ENCODE measurements around the gene PPP2R3A. TPM values are rescaled to one million over a fixed set of nuclear protein-coding genes. Genes with fewer than 3 reads are reported as not detected.
A peak's percentile ranks its signal among the peaks of the same experiment; 100 is the strongest.

Gene PPP2R3A, protein sequence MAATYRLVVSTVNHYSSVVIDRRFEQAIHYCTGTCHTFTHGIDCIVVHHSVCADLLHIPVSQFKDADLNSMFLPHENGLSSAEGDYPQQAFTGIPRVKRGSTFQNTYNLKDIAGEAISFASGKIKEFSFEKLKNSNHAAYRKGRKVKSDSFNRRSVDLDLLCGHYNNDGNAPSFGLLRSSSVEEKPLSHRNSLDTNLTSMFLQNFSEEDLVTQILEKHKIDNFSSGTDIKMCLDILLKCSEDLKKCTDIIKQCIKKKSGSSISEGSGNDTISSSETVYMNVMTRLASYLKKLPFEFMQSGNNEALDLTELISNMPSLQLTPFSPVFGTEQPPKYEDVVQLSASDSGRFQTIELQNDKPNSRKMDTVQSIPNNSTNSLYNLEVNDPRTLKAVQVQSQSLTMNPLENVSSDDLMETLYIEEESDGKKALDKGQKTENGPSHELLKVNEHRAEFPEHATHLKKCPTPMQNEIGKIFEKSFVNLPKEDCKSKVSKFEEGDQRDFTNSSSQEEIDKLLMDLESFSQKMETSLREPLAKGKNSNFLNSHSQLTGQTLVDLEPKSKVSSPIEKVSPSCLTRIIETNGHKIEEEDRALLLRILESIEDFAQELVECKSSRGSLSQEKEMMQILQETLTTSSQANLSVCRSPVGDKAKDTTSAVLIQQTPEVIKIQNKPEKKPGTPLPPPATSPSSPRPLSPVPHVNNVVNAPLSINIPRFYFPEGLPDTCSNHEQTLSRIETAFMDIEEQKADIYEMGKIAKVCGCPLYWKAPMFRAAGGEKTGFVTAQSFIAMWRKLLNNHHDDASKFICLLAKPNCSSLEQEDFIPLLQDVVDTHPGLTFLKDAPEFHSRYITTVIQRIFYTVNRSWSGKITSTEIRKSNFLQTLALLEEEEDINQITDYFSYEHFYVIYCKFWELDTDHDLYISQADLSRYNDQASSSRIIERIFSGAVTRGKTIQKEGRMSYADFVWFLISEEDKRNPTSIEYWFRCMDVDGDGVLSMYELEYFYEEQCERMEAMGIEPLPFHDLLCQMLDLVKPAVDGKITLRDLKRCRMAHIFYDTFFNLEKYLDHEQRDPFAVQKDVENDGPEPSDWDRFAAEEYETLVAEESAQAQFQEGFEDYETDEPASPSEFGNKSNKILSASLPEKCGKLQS (N-terminal part only)
- polyA plus RNA-seq = 1 to 10 TPM; 1.0 to 8.6 (median 3.4) TPM
- long read RNA-seq, donor 1 = 0 reads
- long read RNA-seq, donor 2, full-length matches to known transcripts = 1 of 1 reads
- long read RNA-seq, donor 2, partial matches to known transcripts = 0 of 1 reads
- long read RNA-seq, donor 2, other reads (novel, unspliced or antisense) = 0 of 1 reads
- long read RNA-seq, donor 3 = 0 reads
- long read RNA-seq, donor 4 = 0 reads
- long read RNA-seq, donor 5 = 0 reads
- long read RNA-seq, donor 6, full-length matches to known transcripts = 1 of 1 reads
- long read RNA-seq, donor 6, partial matches to known transcripts = 0 of 1 reads
- long read RNA-seq, donor 6, other reads (novel, unspliced or antisense) = 0 of 1 reads
- long read RNA-seq, donor 7 = 0 reads
- long read RNA-seq, donor 8 = 0 reads
- long read RNA-seq, donor 9 = 0 reads
- long read RNA-seq, donor 10, full-length matches to known transcripts = 3 of 3 reads
- long read RNA-seq, donor 10, partial matches to known transcripts = 0 of 3 reads
- long read RNA-seq, donor 10, other reads (novel, unspliced or antisense) = 0 of 3 reads

DNA sequence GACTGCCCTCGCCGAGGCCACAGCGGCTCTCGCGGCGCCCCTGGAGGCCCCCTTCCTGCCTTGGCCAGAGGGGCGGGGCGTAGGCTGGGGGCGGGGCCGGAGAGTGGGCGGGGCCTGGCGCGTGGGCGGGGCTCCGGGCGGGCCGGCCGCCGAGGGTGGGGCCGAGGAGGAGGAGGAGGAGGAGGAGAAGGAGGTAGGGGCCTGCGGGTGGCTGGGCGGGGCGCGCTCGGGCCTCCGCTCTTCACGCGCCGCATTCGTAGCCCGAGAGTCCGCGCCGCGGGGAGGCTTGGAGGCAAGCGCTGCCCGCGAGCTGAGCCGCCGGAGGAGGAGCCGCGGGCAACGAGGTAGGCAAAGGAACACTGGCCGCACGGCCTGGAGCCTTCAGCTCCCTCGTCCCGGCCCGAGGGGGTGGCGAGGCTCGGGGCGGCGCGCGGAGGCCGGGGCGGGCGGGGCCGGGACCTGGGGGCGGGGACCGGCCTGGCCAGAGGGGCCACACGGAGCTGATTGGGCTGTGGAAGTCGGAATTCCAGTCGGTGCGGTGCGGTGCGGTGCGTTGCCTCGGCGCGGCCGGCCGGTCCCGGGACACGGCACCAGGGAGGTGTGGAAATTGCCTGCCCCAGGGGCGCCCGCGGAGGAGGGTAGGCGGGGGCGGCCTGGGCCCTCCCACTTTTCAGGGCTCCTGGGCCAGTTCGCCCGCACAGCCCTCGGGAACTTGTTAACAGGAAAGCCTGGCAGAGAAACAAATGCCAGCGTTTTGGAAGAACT lies at the start of gene PPP2R3A:
PPP2R3A (plus strand) TSS at position 223 of the 765 bp plus-strand sequence. CDS start 35,771 bp downstream, outside the sequence.
- peak within 1 kb of the TSS; percentile 77 to 88 (median 86) for H3K4me3 ChIP-seq (ENCODE audit: low read depth in 1 of 3, low read length in 3 of 3)
- H3K27me3 ChIP-seq (ENCODE audit: control insufficient read depth in 3 of 3, insufficient read depth in 3 of 3, low read length in 3 of 3) = no peaks in the 10 kb centered on the region
- 0 to 3% (median 1%) methylated on average over 32 to 83 of the region's 83 CpGs for WGBS, 3 donors
- peaks cover 0 to 4% of the 10 kb centered on the region in 2 donors for H3K9me3 ChIP-seq (ENCODE audit: control insufficient read depth in 2 of 2, insufficient read depth in 1 of 2, low read depth in 1 of 2, low read length in 1 of 2)
- H3K27ac ChIP-seq (ENCODE audit: low read depth in 1 of 3, low read length in 2 of 3) = peak within 1 kb of the TSS; percentile 47 to 87 (median 87)
- DNase-seq (peak; percentile 77 to 94), FAIRE-seq (no peak)
- peaks cover 0 to 27% (median 0%) of the 10 kb centered on the region in 3 donors for H3K4me1 ChIP-seq (ENCODE audit: control insufficient read depth in 3 of 3, insufficient read depth in 2 of 3, low read depth in 1 of 3, low read length in 2 of 3)
- no peaks in the 10 kb centered on the region for H3K36me3 ChIP-seq (ENCODE audit: control insufficient read depth in 3 of 3, insufficient read depth in 2 of 3, low read depth in 1 of 3, low read length in 3 of 3)

DNA sequence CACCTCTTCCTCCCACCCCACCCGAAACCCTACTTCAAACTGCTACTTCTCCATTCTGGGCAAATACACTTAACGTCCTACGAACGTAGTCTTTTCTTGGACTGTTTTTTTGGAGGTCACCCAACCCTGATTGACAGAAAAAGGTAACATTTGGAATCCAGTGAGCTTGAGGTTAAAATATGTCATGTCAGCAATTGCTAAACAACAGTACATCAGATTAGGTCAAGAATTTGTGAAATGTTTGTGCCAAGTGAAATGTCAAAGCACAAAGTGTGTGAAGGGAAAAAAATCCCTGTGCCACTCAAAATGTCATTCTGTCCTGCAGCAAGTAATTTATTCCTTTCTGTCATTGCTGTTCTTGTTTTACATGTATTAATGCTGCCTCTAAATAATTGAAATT lies 49.2 kb upstream of the PPP2R3A start:
- DNase-seq (no peak), FAIRE-seq (no peak)
- WGBS, 3 donors = 71 to 87% (median 71%) methylated on average over 4 of the region's 4 CpGs
- no peaks in the 10 kb centered on the region for H3K36me3 ChIP-seq (ENCODE audit: control insufficient read depth in 3 of 3, insufficient read depth in 2 of 3, low read depth in 1 of 3, low read length in 3 of 3)
- H3K9me3 ChIP-seq (ENCODE audit: control insufficient read depth in 2 of 2, insufficient read depth in 1 of 2, low read depth in 1 of 2, low read length in 1 of 2) = no peaks in the 10 kb centered on the region
- no peaks in the 10 kb centered on the region for H3K27me3 ChIP-seq (ENCODE audit: control insufficient read depth in 3 of 3, insufficient read depth in 3 of 3, low read length in 3 of 3)
- no peak overlapping the region for H3K4me3 ChIP-seq (ENCODE audit: low read depth in 1 of 3, low read length in 3 of 3)
- H3K27ac ChIP-seq (ENCODE audit: low read depth in 1 of 3, low read length in 2 of 3) = no peak overlapping the region
- H3K4me1 ChIP-seq (ENCODE audit: control insufficient read depth in 3 of 3, insufficient read depth in 2 of 3, low read depth in 1 of 3, low read length in 2 of 3) = no peaks in the 10 kb centered on the region

DNA sequence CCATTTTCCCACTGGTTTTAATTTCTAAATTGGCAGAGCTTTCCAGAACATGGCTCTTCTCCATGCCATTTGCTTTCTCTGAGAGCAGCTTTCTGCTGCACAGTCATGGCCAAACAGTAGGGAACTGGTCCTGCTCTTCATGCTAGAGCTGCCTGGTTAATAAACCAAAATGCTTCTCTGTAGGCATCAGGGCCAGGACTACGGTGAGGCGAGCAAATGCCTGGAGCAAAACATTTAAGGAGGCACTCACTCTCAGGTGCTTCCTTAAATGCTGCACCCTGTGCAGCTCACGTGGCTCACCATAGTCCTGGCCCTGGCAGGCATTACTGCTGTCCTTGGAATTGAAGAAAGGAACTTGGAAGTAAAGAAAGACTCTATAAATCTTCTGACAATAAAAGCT lies 48.5 kb upstream of the PPP2R3A start:
- no peaks in the 10 kb centered on the region for H3K27me3 ChIP-seq (ENCODE audit: control insufficient read depth in 3 of 3, insufficient read depth in 3 of 3, low read length in 3 of 3)
- WGBS, 3 donors = 45 to 58% (median 54%) methylated on average over 3 of the region's 3 CpGs
- FAIRE-seq (no peak), DNase-seq (no peak)
- H3K4me1 ChIP-seq (ENCODE audit: control insufficient read depth in 3 of 3, insufficient read depth in 2 of 3, low read depth in 1 of 3, low read length in 2 of 3) = no peaks in the 10 kb centered on the region
- no peaks in the 10 kb centered on the region for H3K36me3 ChIP-seq (ENCODE audit: control insufficient read depth in 3 of 3, insufficient read depth in 2 of 3, low read depth in 1 of 3, low read length in 3 of 3)
- no peaks in the 10 kb centered on the region for H3K9me3 ChIP-seq (ENCODE audit: control insufficient read depth in 2 of 2, insufficient read depth in 1 of 2, low read depth in 1 of 2, low read length in 1 of 2)
- H3K27ac ChIP-seq (ENCODE audit: low read depth in 1 of 3, low read length in 2 of 3) = no peak overlapping the region
- H3K4me3 ChIP-seq (ENCODE audit: low read depth in 1 of 3, low read length in 3 of 3) = no peak overlapping the region

DNA sequence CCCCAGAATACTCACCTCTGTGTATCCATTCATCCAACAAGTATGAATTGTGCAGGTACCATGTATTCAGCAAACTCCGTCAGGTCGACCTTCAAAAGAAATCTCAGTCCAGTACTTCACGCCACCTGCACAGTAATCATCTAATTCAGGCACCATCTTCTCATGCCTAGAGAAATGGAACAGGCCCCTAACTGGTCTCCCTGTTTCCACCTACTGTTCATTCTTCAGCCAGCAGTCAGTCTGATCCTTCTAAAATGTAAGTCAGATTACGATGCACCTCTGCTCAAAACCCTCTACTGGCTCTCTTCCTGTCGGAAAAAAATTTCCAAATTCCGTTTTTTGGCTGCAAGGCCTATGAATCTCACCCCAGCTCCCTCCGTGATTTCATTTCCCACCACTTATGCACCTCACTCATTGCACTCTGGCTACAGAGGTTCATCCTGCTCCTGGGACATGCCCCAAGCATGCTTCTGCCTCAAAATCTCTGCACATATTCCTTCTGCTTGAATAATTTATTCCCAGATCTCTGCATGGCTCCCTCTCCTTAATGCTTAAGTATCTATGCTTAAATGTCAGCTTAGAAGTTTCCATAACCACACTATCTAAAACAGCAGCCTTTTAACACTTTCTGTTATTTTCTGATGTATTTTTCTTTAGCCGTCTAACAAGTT lies 47.5 kb upstream of the PPP2R3A start:
- H3K27me3 ChIP-seq (ENCODE audit: control insufficient read depth in 3 of 3, insufficient read depth in 3 of 3, low read length in 3 of 3) = no peaks in the 10 kb centered on the region
- 85 to 89% (median 89%) methylated on average over 8 of the region's 8 CpGs for WGBS, 3 donors
- no peaks in the 10 kb centered on the region for H3K9me3 ChIP-seq (ENCODE audit: control insufficient read depth in 2 of 2, insufficient read depth in 1 of 2, low read depth in 1 of 2, low read length in 1 of 2)
- no peaks in the 10 kb centered on the region for H3K4me1 ChIP-seq (ENCODE audit: control insufficient read depth in 3 of 3, insufficient read depth in 2 of 3, low read depth in 1 of 3, low read length in 2 of 3)
- no peak for FAIRE-seq
- no peaks in the 10 kb centered on the region for H3K36me3 ChIP-seq (ENCODE audit: control insufficient read depth in 3 of 3, insufficient read depth in 2 of 3, low read depth in 1 of 3, low read length in 3 of 3)
- H3K27ac ChIP-seq (ENCODE audit: low read depth in 1 of 3, low read length in 2 of 3) = no peak overlapping the region
- H3K4me3 ChIP-seq (ENCODE audit: low read depth in 1 of 3, low read length in 3 of 3) = no peak overlapping the region
- no peak for DNase-seq

DNA sequence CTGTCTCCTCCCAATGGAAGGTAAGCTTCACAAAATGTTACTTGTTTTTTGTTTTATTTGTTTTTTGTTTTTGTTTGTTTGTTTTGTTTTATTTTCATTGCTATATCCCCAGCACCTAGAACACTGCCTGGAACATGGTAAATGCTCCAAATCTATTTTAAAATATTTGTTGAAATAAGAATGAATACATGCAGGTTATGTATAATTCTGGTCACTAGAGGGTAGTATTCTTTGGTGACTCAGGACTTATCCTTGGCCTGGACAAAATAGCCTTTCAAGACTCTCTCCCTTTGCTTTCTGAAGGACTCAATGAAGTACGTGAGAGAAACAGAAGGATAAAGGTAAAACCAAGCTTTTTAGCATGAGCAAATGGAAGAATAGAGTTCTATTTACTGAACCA lies 46.9 kb upstream of the PPP2R3A start:
- FAIRE-seq = no peak
- Histone ChIP-seq H3K4me3 (ENCODE audit: low read depth in 1 of 3, low read length in 3 of 3) (no peak overlapping the region), H3K27me3 (ENCODE audit: control insufficient read depth in 3 of 3, insufficient read depth in 3 of 3, low read length in 3 of 3) (no peaks in the 10 kb centered on the region), H3K4me1 (ENCODE audit: control insufficient read depth in 3 of 3, insufficient read depth in 2 of 3, low read depth in 1 of 3, low read length in 2 of 3) (no peaks in the 10 kb centered on the region), H3K36me3 (ENCODE audit: control insufficient read depth in 3 of 3, insufficient read depth in 2 of 3, low read depth in 1 of 3, low read length in 3 of 3) (no peaks in the 10 kb centered on the region), H3K27ac (ENCODE audit: low read depth in 1 of 3, low read length in 2 of 3) (no peak overlapping the region), H3K9me3 (ENCODE audit: control insufficient read depth in 2 of 2, insufficient read depth in 1 of 2, low read depth in 1 of 2, low read length in 1 of 2) (no peaks in the 10 kb centered on the region)
- WGBS, 3 donors = 30 to 38% (median 36%) methylated on average over 1 of the region's 1 CpG
- DNase-seq = peak; percentile 14 to 30

DNA sequence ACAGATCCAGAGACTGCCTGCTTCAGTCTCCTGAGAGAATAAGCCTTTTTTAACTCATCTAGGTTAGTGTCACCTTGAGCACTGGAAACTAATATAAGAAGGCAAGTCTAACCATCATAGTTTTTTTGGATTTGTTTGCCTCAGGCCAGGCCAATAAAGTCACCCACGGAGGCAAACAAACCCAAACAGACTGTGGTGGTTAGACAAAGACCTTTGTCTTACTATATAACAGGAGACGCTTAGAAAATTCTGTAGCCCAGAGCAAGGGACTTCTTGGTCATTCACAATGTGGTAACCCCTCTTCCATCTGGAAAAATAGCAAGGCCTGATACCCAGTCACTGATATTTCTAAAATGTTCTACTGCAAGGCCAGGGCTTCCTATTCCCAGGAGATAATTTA lies 45.3 kb upstream of the PPP2R3A start:
- H3K4me3 ChIP-seq (ENCODE audit: low read depth in 1 of 3, low read length in 3 of 3) = no peak overlapping the region
- WGBS, 3 donors = 75 to 80% (median 77%) methylated on average over 2 of the region's 2 CpGs
- DNase-seq (no peak), FAIRE-seq (no peak)
- H3K36me3 ChIP-seq (ENCODE audit: control insufficient read depth in 3 of 3, insufficient read depth in 2 of 3, low read depth in 1 of 3, low read length in 3 of 3) = no peaks in the 10 kb centered on the region
- H3K27me3 ChIP-seq (ENCODE audit: control insufficient read depth in 3 of 3, insufficient read depth in 3 of 3, low read length in 3 of 3) = no peaks in the 10 kb centered on the region
- no peaks in the 10 kb centered on the region for H3K9me3 ChIP-seq (ENCODE audit: control insufficient read depth in 2 of 2, insufficient read depth in 1 of 2, low read depth in 1 of 2, low read length in 1 of 2)
- H3K4me1 ChIP-seq (ENCODE audit: control insufficient read depth in 3 of 3, insufficient read depth in 2 of 3, low read depth in 1 of 3, low read length in 2 of 3) = no peaks in the 10 kb centered on the region
- H3K27ac ChIP-seq (ENCODE audit: low read depth in 1 of 3, low read length in 2 of 3) = no peak overlapping the region

DNA sequence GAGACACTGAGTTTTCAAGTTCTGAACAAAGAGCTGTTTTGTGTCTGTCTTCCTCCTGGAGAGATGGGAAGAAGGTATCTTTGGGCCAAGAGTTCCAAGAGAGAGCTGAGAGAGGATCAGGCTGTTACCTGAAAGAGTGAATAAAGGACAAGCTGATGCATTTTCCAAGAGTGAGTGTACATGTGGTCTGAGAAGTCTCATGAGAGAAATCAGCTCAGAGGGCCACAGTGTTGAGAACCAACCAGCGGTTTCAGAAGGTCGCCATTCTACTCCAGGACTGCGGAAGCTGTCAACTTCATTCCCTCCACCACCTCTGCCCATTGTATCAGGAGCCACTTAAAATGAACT lies 42.7 kb upstream of the PPP2R3A start:
- Histone ChIP-seq H3K9me3 (ENCODE audit: control insufficient read depth in 2 of 2, insufficient read depth in 1 of 2, low read depth in 1 of 2, low read length in 1 of 2) (no peaks in the 10 kb centered on the region), H3K27ac (ENCODE audit: low read depth in 1 of 3, low read length in 2 of 3) (no peak overlapping the region), H3K27me3 (ENCODE audit: control insufficient read depth in 3 of 3, insufficient read depth in 3 of 3, low read length in 3 of 3) (no peaks in the 10 kb centered on the region), H3K36me3 (ENCODE audit: control insufficient read depth in 3 of 3, insufficient read depth in 2 of 3, low read depth in 1 of 3, low read length in 3 of 3) (no peaks in the 10 kb centered on the region), H3K4me1 (ENCODE audit: control insufficient read depth in 3 of 3, insufficient read depth in 2 of 3, low read depth in 1 of 3, low read length in 2 of 3) (no peaks in the 10 kb centered on the region), H3K4me3 (ENCODE audit: low read depth in 1 of 3, low read length in 3 of 3) (no peak overlapping the region)
- 87 to 94% (median 92%) methylated on average over 3 of the region's 3 CpGs for WGBS, 3 donors
- DNase-seq (no peak), FAIRE-seq (no peak)

Data from small intestine (tissue), 16 donors.